ENCODE results near the gene CAPN11. TPM values are rescaled to one million over a fixed set of nuclear protein-coding genes. Genes with fewer than 3 reads are reported as not detected.
A peak's percentile ranks its signal among the peaks of the same experiment; 100 is the strongest.

Gene CAPN11
- total RNA-seq, 1 donor from 2014 or later: 2.3 TPM

DNA sequence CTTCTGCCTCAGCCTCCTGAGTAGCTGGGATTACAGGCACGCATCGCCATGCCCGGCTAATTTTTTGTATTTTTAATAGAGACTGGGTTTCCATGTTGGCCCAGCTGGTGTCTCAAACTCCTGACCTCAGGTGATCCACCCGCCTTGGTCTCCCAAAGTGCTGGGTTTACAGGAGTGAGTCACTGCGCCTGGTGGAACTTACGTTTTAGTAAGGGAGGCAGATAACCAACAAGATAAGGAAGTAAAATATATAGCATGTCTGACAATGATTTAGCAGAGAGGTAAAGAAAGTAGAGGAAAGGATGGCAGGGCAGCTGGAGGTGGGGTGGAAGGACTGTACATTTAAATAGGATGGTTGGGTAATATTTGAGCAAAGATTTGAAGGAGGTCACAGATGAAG is 45.3 kb downstream of the CAPN11 start:
- Mint-ChIP-seq H3K9me3 (ENCODE audit: unreplicated experiment) (no peaks in the 10 kb centered on the region), H3K36me3 (ENCODE audit: low read depth, unreplicated experiment) (no peaks in the 10 kb centered on the region), H3K4me1 (ENCODE audit: unreplicated experiment) (peaks cover 65% of the 10 kb centered on the region), H3K27ac (ENCODE audit: unreplicated experiment) (peak overlapping the region; percentile 74), H3K4me3 (ENCODE audit: unreplicated experiment) (no peak overlapping the region), H3K27me3 (ENCODE audit: unreplicated experiment) (peaks cover 5% of the 10 kb centered on the region)
- no peak for TF ChIP-seq CTCF (IDR thresholded peaks at IDR 0.05; ENCODE audit: unreplicated experiment)
- DNase-seq (ENCODE audit: low spot score): no peak

- Mint-ChIP-seq H3K27me3 (ENCODE audit: unreplicated experiment) (peaks cover 2% of the 10 kb centered on the region), H3K9me3 (ENCODE audit: unreplicated experiment) (no peaks in the 10 kb centered on the region), H3K36me3 (ENCODE audit: low read depth, unreplicated experiment) (no peaks in the 10 kb centered on the region), H3K4me1 (ENCODE audit: unreplicated experiment) (peaks cover 38% of the 10 kb centered on the region), H3K27ac (ENCODE audit: unreplicated experiment) (peak overlapping the region; percentile 91), H3K4me3 (ENCODE audit: unreplicated experiment) (peak overlapping the region; percentile 9)
- DNase-seq (ENCODE audit: low spot score): no peak
- TF ChIP-seq CTCF (IDR thresholded peaks at IDR 0.05; ENCODE audit: unreplicated experiment): no peak
Measured at GRCh38 chr6:44207966-44208365, 49.3 kb downstream of the CAPN11 start.

GRCh38 chr6:44211284-44211683 is 52.7 kb downstream of the CAPN11 start:
- peaks cover 21% of the 10 kb centered on the region for H3K4me1 Mint-ChIP-seq (ENCODE audit: unreplicated experiment)
- no peak for TF ChIP-seq CTCF (IDR thresholded peaks at IDR 0.05; ENCODE audit: unreplicated experiment)
- H3K27ac Mint-ChIP-seq (ENCODE audit: unreplicated experiment): no peak overlapping the region
- H3K36me3 Mint-ChIP-seq (ENCODE audit: low read depth, unreplicated experiment): no peaks in the 10 kb centered on the region
- H3K27me3 Mint-ChIP-seq (ENCODE audit: unreplicated experiment): peaks cover 2% of the 10 kb centered on the region
- H3K4me3 Mint-ChIP-seq (ENCODE audit: unreplicated experiment): no peak overlapping the region
- no peaks in the 10 kb centered on the region for H3K9me3 Mint-ChIP-seq (ENCODE audit: unreplicated experiment)
- DNase-seq (ENCODE audit: low spot score): no peak

DNA sequence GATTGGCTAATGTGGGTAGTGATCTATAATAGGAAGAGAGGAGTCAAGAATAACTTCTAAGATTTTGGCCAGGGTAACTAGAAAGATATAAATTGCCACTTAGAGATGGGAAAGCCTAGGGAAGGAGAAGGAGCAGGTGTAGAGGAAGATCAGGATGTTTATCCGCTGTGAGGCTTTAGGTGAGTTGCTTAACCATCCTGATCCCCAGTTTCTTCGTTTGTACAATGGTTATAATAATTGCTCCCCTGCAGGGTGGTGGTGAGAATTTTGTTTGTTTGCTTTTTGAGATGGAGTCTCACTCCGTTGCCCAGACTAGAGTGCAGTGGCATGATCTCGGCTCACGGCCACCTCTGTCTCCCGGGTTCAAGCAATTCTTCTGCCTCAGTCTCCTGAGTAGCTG is 55.7 kb downstream of the CAPN11 start:
- H3K9me3 Mint-ChIP-seq (ENCODE audit: unreplicated experiment): no peaks in the 10 kb centered on the region
- no peak overlapping the region for H3K4me3 Mint-ChIP-seq (ENCODE audit: unreplicated experiment)
- H3K36me3 Mint-ChIP-seq (ENCODE audit: low read depth, unreplicated experiment): no peaks in the 10 kb centered on the region
- no peak for DNase-seq (ENCODE audit: low spot score)
- TF ChIP-seq CTCF (IDR thresholded peaks at IDR 0.05; ENCODE audit: unreplicated experiment): no peak
- H3K27me3 Mint-ChIP-seq (ENCODE audit: unreplicated experiment): peaks cover 1% of the 10 kb centered on the region
- peaks cover 23% of the 10 kb centered on the region for H3K4me1 Mint-ChIP-seq (ENCODE audit: unreplicated experiment)
- no peak overlapping the region for H3K27ac Mint-ChIP-seq (ENCODE audit: unreplicated experiment)

- TF ChIP-seq CTCF (IDR thresholded peaks at IDR 0.05; ENCODE audit: unreplicated experiment): no peak
- H3K4me3 Mint-ChIP-seq (ENCODE audit: unreplicated experiment): no peak within 1 kb of the TSS
- H3K27me3 Mint-ChIP-seq (ENCODE audit: unreplicated experiment): peaks cover 4% of the 10 kb centered on the region
- no peaks in the 10 kb centered on the region for H3K36me3 Mint-ChIP-seq (ENCODE audit: low read depth, unreplicated experiment)
- no peak for DNase-seq (ENCODE audit: low spot score)
- H3K4me1 Mint-ChIP-seq (ENCODE audit: unreplicated experiment): peaks cover 33% of the 10 kb centered on the region
- no peaks in the 10 kb centered on the region for H3K9me3 Mint-ChIP-seq (ENCODE audit: unreplicated experiment)
- no peak within 1 kb of the TSS for H3K27ac Mint-ChIP-seq (ENCODE audit: unreplicated experiment)
Measured at GRCh38 chr6:44216677-44217331, 58.2 kb downstream of the CAPN11 start, which contains the start of gene MYMX. Gene MYMX, plus strand, starts transcription at chr6:44216926. Its CDS starts 546 bp downstream, at chr6:44217472.

Measured in endothelial cell (in vitro differentiated cells).